ENCODE results near the gene OR5A2. TPM values are rescaled to one million over a fixed set of nuclear protein-coding genes. Genes with fewer than 3 reads are reported as not detected.
"Not testable (repeated sequence)": the region's sequence is repeated elsewhere in the genome, so short reads cannot be mapped to it uniquely, and the experiment has no call there.

The OR5A2 gene
- total RNA-seq, 4 donors from 2014 or later: not detected

- intact Hi-C loops (cut with DNase I; ENCODE audit: low total_unique reads): no loop called here
- Histone ChIP-seq H3K36me3 (no peaks in the 10 kb centered on the region), H3K9me3 (no peaks in the 10 kb centered on the region), H3K4me1 (no peaks in the 10 kb centered on the region), H3K27me3 (no peaks in the 10 kb centered on the region), H3K27ac (no peak within 1 kb of the TSS), H3K4me3 (no peak within 1 kb of the TSS)
- TF ChIP-seq POLR2A (IDR thresholded peaks at IDR 0.05) (no peak), CTCF (IDR thresholded peaks at IDR 0.05) (no peak)
- DNase-seq: no peak
These were observed 30.4 kb upstream of the OR5A2 start, which contains the start of gene OR4D6 for GRCh38 chr11:59456661-59457060. OR4D6 (plus strand) TSS chr11:59456961; CDS start chr11:59456961, 0 bp downstream.

- TF ChIP-seq CTCF (IDR thresholded peaks at IDR 0.05) (no peak), POLR2A (IDR thresholded peaks at IDR 0.05) (no peak)
- no peak overlapping the region for H3K4me3 ChIP-seq
- no peak for DNase-seq
- no peaks in the 10 kb centered on the region for H3K4me1 ChIP-seq
- intact Hi-C loops (cut with DNase I; ENCODE audit: low total_unique reads): no loop called here
- no peaks in the 10 kb centered on the region for H3K27me3 ChIP-seq
- H3K27ac ChIP-seq: no peak overlapping the region
- H3K36me3 ChIP-seq: no peaks in the 10 kb centered on the region
- no peaks in the 10 kb centered on the region for H3K9me3 ChIP-seq
These were observed 22.3 kb upstream of the OR5A2 start for GRCh38 chr11:59448484-59448883.

- H3K4me3 ChIP-seq; H3K9me3 ChIP-seq; H3K27ac ChIP-seq; H3K36me3 ChIP-seq; H3K4me1 ChIP-seq; intact Hi-C loops (cut with DNase I; ENCODE audit: low total_unique reads); H3K27me3 ChIP-seq; DNase-seq: not testable (repeated sequence)
These were observed 19.4 kb upstream of the OR5A2 start for GRCh38 chr11:59445624-59446023.

- no peaks in the 10 kb centered on the region for H3K9me3 ChIP-seq
- H3K27me3 ChIP-seq: no peaks in the 10 kb centered on the region
- intact Hi-C loops (cut with DNase I; ENCODE audit: low total_unique reads): no loop called here
- no peak for DNase-seq
- H3K4me1 ChIP-seq: no peaks in the 10 kb centered on the region
- H3K27ac ChIP-seq: no peak overlapping the region
- no peak for TF ChIP-seq POLR2A (IDR thresholded peaks at IDR 0.05)
- no peak for TF ChIP-seq CTCF (IDR thresholded peaks at IDR 0.05)
- no peak overlapping the region for H3K4me3 ChIP-seq
- H3K36me3 ChIP-seq: no peaks in the 10 kb centered on the region
These were observed 11.6 kb upstream of the OR5A2 start for GRCh38 chr11:59437770-59438169.

GRCh38 chr11:59436169-59436568, 10.0 kb upstream of the OR5A2 start, which contains the start of gene OR5A1:
OR5A1 (plus strand) TSS chr11:59436469; CDS start chr11:59443169, 6,700 bp downstream.
- Histone ChIP-seq H3K27me3 (no peaks in the 10 kb centered on the region), H3K4me3 (no peak within 1 kb of the TSS), H3K4me1 (no peaks in the 10 kb centered on the region), H3K36me3 (no peaks in the 10 kb centered on the region), H3K9me3 (no peaks in the 10 kb centered on the region), H3K27ac (no peak within 1 kb of the TSS)
- no peak for DNase-seq
- intact Hi-C loops (cut with DNase I; ENCODE audit: low total_unique reads): no loop called here
- TF ChIP-seq CTCF (IDR thresholded peaks at IDR 0.05): no peak
- TF ChIP-seq POLR2A (IDR thresholded peaks at IDR 0.05): no peak

- no peak for DNase-seq
- Histone ChIP-seq H3K36me3 (no peaks in the 10 kb centered on the region), H3K27ac (no peak overlapping the region), H3K4me3 (no peak overlapping the region), H3K4me1 (no peaks in the 10 kb centered on the region), H3K27me3 (no peaks in the 10 kb centered on the region), H3K9me3 (no peaks in the 10 kb centered on the region)
- intact Hi-C loops (cut with DNase I; ENCODE audit: low total_unique reads): no loop called here
- TF ChIP-seq POLR2A (IDR thresholded peaks at IDR 0.05) (no peak), CTCF (IDR thresholded peaks at IDR 0.05) (peak; percentile 26 to 51 (median 40))
These were observed 3.8 kb upstream of the OR5A2 start for GRCh38 chr11:59429924-59430516.

Data from uterus (tissue), 4 donors.